Caco-2 (cell line): Measurements from ENCODE around the gene AGPS. TPM values are rescaled to one million over a fixed set of nuclear protein-coding genes. Genes with fewer than 3 reads are reported as not detected.

Experiments
- BruUV-seq: library from RNA; stranded (reverse); fragments of 400-500 nt; replicated peaks from 2 replicates; lab custom pipeline; 2021; lab: Mats Ljungman, UMichigan
- CTCF ChIA-PET: fragments of 300-600 bp; sonication (Branson Sonifier 250); formaldehyde crosslinking; loops from one replicate; lab custom pipeline; 2022; ENCODE audit warnings: antibody characterized with exemption; lab: Charles Lee
- POLR2A ChIA-PET: fragments of 300-600 bp; sonication (Branson Sonifier 250); formaldehyde crosslinking; loops from one replicate; lab custom pipeline; 2022; ENCODE audit warnings: antibody characterized with exemption; lab: Charles Lee
- DNase-seq, 2 experiments: peaks; one replicate each; pipeline versions ENCODE4 v3.0.0 to v3.0.0-alpha.2; 2020 to 2022
- H3K27me3 ChIP-seq: replicated peaks from 2 replicates; pipeline ENCODE4 v1.6.0; 2011; ENCODE audit warnings: low read length; ENCODE audit not compliant: control insufficient read depth, insufficient read depth
- H3K36me3 ChIP-seq: 2 replicates; pipeline ENCODE4 v1.5.1; 2011; ENCODE audit warnings: low read length; ENCODE audit not compliant: control insufficient read depth, insufficient read depth
- H3K4me1 ChIP-seq: fragments of 250-450 bp; sonication (Bioruptor Pico); 2 replicates; pipeline ENCODE4 v1.5.1; 2020; ENCODE audit warnings: mild to moderate bottlenecking
- H3K4me3 ChIP-seq: 2 replicates; pipeline ENCODE4 v1.5.1; 2011; ENCODE audit warnings: low read depth, mild to moderate bottlenecking, control low read depth, low read length
- H3K9me3 ChIP-seq: fragments of 250-450 bp; sonication (Bioruptor Pico); 2 replicates; pipeline ENCODE4 v1.5.1; 2020; ENCODE audit warnings: mild to moderate bottlenecking, moderate library complexity
- H3K27ac Mint-ChIP-seq: one replicate; pipeline ENCODE4 v1.8.0; 2022; ENCODE audit warnings: mixed read lengths; ENCODE audit not compliant: unreplicated experiment
- H3K27me3 Mint-ChIP-seq: one replicate; pipeline ENCODE4 v1.8.0; 2022; ENCODE audit warnings: mixed read lengths; ENCODE audit not compliant: insufficient read depth, unreplicated experiment
- H3K36me3 Mint-ChIP-seq: one replicate; pipeline ENCODE4 v1.8.0; 2022; ENCODE audit warnings: mild to moderate bottlenecking, mixed read lengths; ENCODE audit not compliant: insufficient read depth, unreplicated experiment
- H3K4me1 Mint-ChIP-seq: one replicate; pipeline ENCODE4 v1.8.0; 2022; ENCODE audit warnings: low read depth, mixed read lengths; ENCODE audit not compliant: unreplicated experiment
- H3K4me3 Mint-ChIP-seq: one replicate; pipeline ENCODE4 v1.8.0; 2022; ENCODE audit warnings: mild to moderate bottlenecking, moderate library complexity, mixed read lengths; ENCODE audit not compliant: unreplicated experiment
- H3K9me3 Mint-ChIP-seq: one replicate; pipeline ENCODE4 v1.8.0; 2022; ENCODE audit warnings: mixed read lengths; ENCODE audit not compliant: unreplicated experiment
- CTCF ChIP-seq, 2 experiments: fragments of 200-600 bp in 1 of 2; IDR thresholded peaks; 1 replicate in 1 of 2; 2 replicates in 1 of 2; pipeline versions ENCODE4 v1.5.1 to v1.8.0; 2011 to 2022; ENCODE audit warnings: antibody characterized with exemption in 1 of 2, control low read depth in 1 of 2, inconsistent platforms in 1 of 2, low read depth in 1 of 2, low read length in 1 of 2, mild to moderate bottlenecking in 1 of 2, moderate library complexity in 1 of 2; ENCODE audit not compliant: insufficient read depth in 1 of 2, severe bottlenecking in 1 of 2, unreplicated experiment in 1 of 2
- intact Hi-C: fragments of 100-400 bp; cut with micrococcal nuclease; formaldehyde crosslinking; loops from one replicate; pipeline ENCODE4 v1.10.0; 2022; ENCODE audit not compliant: unreplicated experiment
- total RNA-seq: library from RNA; stranded (reverse); gene quantifications from 2 replicates; pipeline ENCODE4 v1.2.3, GENCODE V29; 2022

Gene AGPS
- total RNA-seq, 1 experiment from 2014 or later, result 105 TPM

GRCh38 chr2:177399376-177399775 is 6.8 kb downstream of the AGPS start:
- no peak for TF ChIP-seq CTCF (IDR thresholded peaks at IDR 0.05; ENCODE audit: insufficient read depth in 1 of 2, low read depth in 1 of 2, low read length in 1 of 2, severe bottlenecking in 1 of 2, unreplicated experiment in 1 of 2)
- no peaks in the 10 kb centered on the region for H3K9me3 ChIP-seq
- no peak overlapping the region for H3K4me3 ChIP-seq
- H3K27me3 ChIP-seq, result no peaks in the 10 kb centered on the region
- no peaks in the 10 kb centered on the region for H3K27me3 Mint-ChIP-seq
- peaks cover 34% of the 10 kb centered on the region for H3K4me1 Mint-ChIP-seq
- ChIA-PET POLR2A (no interaction called here), CTCF (no interaction called here)
- peaks cover 51% of the 10 kb centered on the region for H3K4me1 ChIP-seq
- no peaks in the 10 kb centered on the region; the same call in 1 of the 2 replicates for H3K36me3 ChIP-seq
- no TSS peak for BruUV-seq
- intact Hi-C loops, result loop anchor here (2.0 to 10.0 kb wide), 6 partner anchors 19 to 205 kb away; partner anchors contain the start of genes HNRNPA3 and NFE2L2
- peaks cover 9% of the 10 kb centered on the region for H3K36me3 Mint-ChIP-seq
- DNase-seq, result no peak
- H3K9me3 Mint-ChIP-seq, result no peaks in the 10 kb centered on the region
- no peak overlapping the region for H3K27ac Mint-ChIP-seq
- H3K4me3 Mint-ChIP-seq, result no peak overlapping the region

GRCh38 chr2:177400337-177400923 is 7.9 kb downstream of the AGPS start:
- BruUV-seq, result no TSS peak
- H3K4me3 Mint-ChIP-seq, result no peak overlapping the region
- Histone ChIP-seq H3K4me1 (peaks cover 47% of the 10 kb centered on the region), H3K27me3 (no peaks in the 10 kb centered on the region), H3K9me3 (no peaks in the 10 kb centered on the region), H3K4me3 (no peak overlapping the region), H3K36me3 (no peaks in the 10 kb centered on the region; the same call in 1 of the 2 replicates)
- peaks cover 32% of the 10 kb centered on the region for H3K4me1 Mint-ChIP-seq
- no peak for DNase-seq
- H3K27me3 Mint-ChIP-seq, result no peaks in the 10 kb centered on the region
- no peak overlapping the region for H3K27ac Mint-ChIP-seq
- H3K36me3 Mint-ChIP-seq, result peaks cover 9% of the 10 kb centered on the region
- H3K9me3 Mint-ChIP-seq, result peaks cover 2% of the 10 kb centered on the region
- TF ChIP-seq CTCF (IDR thresholded peaks at IDR 0.05; ENCODE audit: insufficient read depth in 1 of 2, low read depth in 1 of 2, low read length in 1 of 2, severe bottlenecking in 1 of 2, unreplicated experiment in 1 of 2), result no peak
- ChIA-PET CTCF (no interaction called here), POLR2A (no interaction called here)
- intact Hi-C loops, result no loop called here

- Mint-ChIP-seq H3K4me1 (peaks cover 32% of the 10 kb centered on the region), H3K36me3 (peaks cover 7% of the 10 kb centered on the region), H3K9me3 (peaks cover 11% of the 10 kb centered on the region), H3K4me3 (no peak overlapping the region), H3K27me3 (no peaks in the 10 kb centered on the region), H3K27ac (no peak overlapping the region)
- no peaks in the 10 kb centered on the region; the same call in 1 of the 2 replicates for H3K36me3 ChIP-seq
- H3K4me3 ChIP-seq, result no peak overlapping the region
- TF ChIP-seq CTCF (IDR thresholded peaks at IDR 0.05; ENCODE audit: insufficient read depth in 1 of 2, low read depth in 1 of 2, low read length in 1 of 2, severe bottlenecking in 1 of 2, unreplicated experiment in 1 of 2), result no peak
- BruUV-seq, result no TSS peak
- peaks cover 44% of the 10 kb centered on the region for H3K4me1 ChIP-seq
- CTCF ChIA-PET, result no interaction called here
- POLR2A ChIA-PET, result no interaction called here
- H3K27me3 ChIP-seq, result no peaks in the 10 kb centered on the region
- DNase-seq, result no peak
- H3K9me3 ChIP-seq, result no peaks in the 10 kb centered on the region
- intact Hi-C loops, result no loop called here
These were observed 9.5 kb downstream of the AGPS start for GRCh38 chr2:177402096-177402495.
